Epithelial cell of proximal tubule (primary cell): Measurements from ENCODE around the gene FAHD1. TPM values are rescaled to one million over a fixed set of nuclear protein-coding genes. Genes with fewer than 3 reads are reported as not detected.

Experiments used
- DNase-seq: peaks from one replicate; pipeline ENCODE4 v3.0.0-alpha.2; 2011; ENCODE audit warnings: low read depth
- H3K4me3 ChIP-seq: 2 replicates; pipeline ENCODE4 v1.5.1; 2011; ENCODE audit warnings: low read depth, mild to moderate bottlenecking, low read length
- CTCF ChIP-seq: conservative IDR thresholded peaks from 2 replicates; pipeline ENCODE4 v1.5.1; 2012; ENCODE audit warnings: low read depth, mild to moderate bottlenecking, low read length
- total RNA-seq: library from RNA; depleted of rRNA; stranded (reverse); fragments of >200 nt; gene quantifications from 2 replicates; pipeline ENCODE4 v1.2.3, GENCODE V29; 2015

The FAHD1 gene
- total RNA-seq, 1 donor from 2014 or later, result 59.2 TPM

- no peak for DNase-seq
- no peak overlapping the region for H3K4me3 ChIP-seq
- no peak for TF ChIP-seq CTCF
Measured at GRCh38 chr16:1790261-1790610, 36.8 kb upstream of the FAHD1 start.

- H3K4me3 ChIP-seq, result no peak overlapping the region
- TF ChIP-seq CTCF, result no peak
- no peak for DNase-seq
Measured at GRCh38 chr16:1790611-1791255, 36.3 kb upstream of the FAHD1 start.

GRCh38 chr16:1791256-1791942 lies 35.6 kb upstream of the FAHD1 start:
- no peak for DNase-seq
- TF ChIP-seq CTCF, result no peak
- no peak overlapping the region for H3K4me3 ChIP-seq

GRCh38 chr16:1791943-1792812 lies 34.8 kb upstream of the FAHD1 start:
- no peak for TF ChIP-seq CTCF
- DNase-seq, result no peak
- H3K4me3 ChIP-seq, result no peak overlapping the region

GRCh38 chr16:1792836-1793577 lies 34.0 kb upstream of the FAHD1 start:
- no peak for TF ChIP-seq CTCF
- DNase-seq, result no peak
- H3K4me3 ChIP-seq, result no peak overlapping the region

GRCh38 chr16:1793578-1794220 lies 33.3 kb upstream of the FAHD1 start, which contains the start of gene IGFALS:
Gene IGFALS, minus strand, starts transcription at chr16:1793705. Its CDS starts 53 bp downstream, at chr16:1793652.
- no peak within 1 kb of the TSS for H3K4me3 ChIP-seq
- DNase-seq, result no peak
- no peak for TF ChIP-seq CTCF
